ENCODE data around the gene CCDC184.

Gene CCDC184

DNA sequence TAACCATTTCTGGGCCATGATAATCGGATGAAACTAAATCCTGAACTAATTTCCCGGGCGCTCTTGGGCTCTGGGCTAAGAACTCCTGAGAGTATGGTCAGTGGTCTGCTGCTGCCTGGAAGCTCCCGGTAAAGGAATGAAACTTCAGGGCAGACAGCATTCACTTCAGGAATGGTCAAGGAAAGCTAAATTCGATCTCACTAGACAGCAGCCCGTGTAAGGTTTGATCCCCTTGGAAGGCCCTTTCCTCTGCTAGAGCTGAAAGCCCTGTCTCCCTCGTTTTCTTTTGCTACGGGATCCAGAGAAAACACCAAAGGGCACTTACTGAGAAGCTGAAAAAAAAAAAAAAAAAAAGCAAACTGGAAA is 26.8 kb upstream of the CCDC184 start:
- Histone ChIP-seq H3K4me3 (ENCODE audit: low read depth in 1 of 2, low read length in 2 of 2) (peak overlapping the region; percentile 48 to 77), H4K20me1 (ENCODE audit: insufficient read depth, low read length) (no peaks in the 10 kb centered on the region), H3K27ac (ENCODE audit: low read length) (peak overlapping the region; percentile 85), H3K36me3 (ENCODE audit: insufficient read depth, low read length) (peaks cover 17% of the 10 kb centered on the region), H3K9ac (ENCODE audit: low read depth, low read length) (peak overlapping the region; percentile 80), H3K27me3 (ENCODE audit: insufficient read depth, low read length, poor library complexity) (no peaks in the 10 kb centered on the region), H3K79me2 (ENCODE audit: insufficient read depth, low read length) (peaks cover 37% of the 10 kb centered on the region), H3K4me2 (ENCODE audit: insufficient read depth, low read length) (peak overlapping the region; percentile 96), H3K9me3 (ENCODE audit: insufficient read depth, low read length, severe bottlenecking) (no peaks in the 10 kb centered on the region), H2AFZ (ENCODE audit: low read depth, low read length) (peak overlapping the region; percentile 83), H3K4me1 (ENCODE audit: insufficient read depth, low read length) (peaks cover 24% of the 10 kb centered on the region)
- no peak for ATAC-seq (ENCODE audit: insufficient read depth, low read depth)
- DNase-seq = no peak
- no peak for TF ChIP-seq CTCF (IDR thresholded peaks at IDR 0.05; ENCODE audit: borderline replicate concordance, extremely low read depth, low read length, poor library complexity, severe bottlenecking)
- TF ChIP-seq EZH2 (IDR thresholded peaks at IDR 0.05; ENCODE audit: borderline replicate concordance, low read depth, low read length, severe bottlenecking) = no peak

- ATAC-seq (ENCODE audit: insufficient read depth, low read depth) (peak; percentile 94), DNase-seq (peak; percentile 99)
- no peaks in the 10 kb centered on the region for H4K20me1 ChIP-seq (ENCODE audit: insufficient read depth, low read length)
- H3K4me1 ChIP-seq (ENCODE audit: insufficient read depth, low read length) = peaks cover 24% of the 10 kb centered on the region
- H2AFZ ChIP-seq (ENCODE audit: low read depth, low read length) = peak within 1 kb of the TSS; percentile 83
- H3K79me2 ChIP-seq (ENCODE audit: insufficient read depth, low read length) = peaks cover 37% of the 10 kb centered on the region
- H3K27ac ChIP-seq (ENCODE audit: low read length) = peak within 1 kb of the TSS; percentile 85
- peaks cover 13% of the 10 kb centered on the region for H3K36me3 ChIP-seq (ENCODE audit: insufficient read depth, low read length)
- peak within 1 kb of the TSS; percentile 48 to 77 for H3K4me3 ChIP-seq (ENCODE audit: low read depth in 1 of 2, low read length in 2 of 2)
- H3K27me3 ChIP-seq (ENCODE audit: insufficient read depth, low read length, poor library complexity) = no peaks in the 10 kb centered on the region
- peak; percentile 73 for TF ChIP-seq CTCF (IDR thresholded peaks at IDR 0.05; ENCODE audit: borderline replicate concordance, extremely low read depth, low read length, poor library complexity, severe bottlenecking)
- no peak for TF ChIP-seq EZH2 (IDR thresholded peaks at IDR 0.05; ENCODE audit: borderline replicate concordance, low read depth, low read length, severe bottlenecking)
- H3K9ac ChIP-seq (ENCODE audit: low read depth, low read length) = peak within 1 kb of the TSS; percentile 80
- no peaks in the 10 kb centered on the region for H3K9me3 ChIP-seq (ENCODE audit: insufficient read depth, low read length, severe bottlenecking)
- peak within 1 kb of the TSS; percentile 96 for H3K4me2 ChIP-seq (ENCODE audit: insufficient read depth, low read length)
These were observed 26.2 kb upstream of the CCDC184 start, which contains the start of gene ASB8 for GRCh38 chr12:48157018-48157888. Gene ASB8, minus strand, starts transcription at chr12:48157515. Its CDS starts 4,019 bp downstream, at chr12:48153496.

DNA sequence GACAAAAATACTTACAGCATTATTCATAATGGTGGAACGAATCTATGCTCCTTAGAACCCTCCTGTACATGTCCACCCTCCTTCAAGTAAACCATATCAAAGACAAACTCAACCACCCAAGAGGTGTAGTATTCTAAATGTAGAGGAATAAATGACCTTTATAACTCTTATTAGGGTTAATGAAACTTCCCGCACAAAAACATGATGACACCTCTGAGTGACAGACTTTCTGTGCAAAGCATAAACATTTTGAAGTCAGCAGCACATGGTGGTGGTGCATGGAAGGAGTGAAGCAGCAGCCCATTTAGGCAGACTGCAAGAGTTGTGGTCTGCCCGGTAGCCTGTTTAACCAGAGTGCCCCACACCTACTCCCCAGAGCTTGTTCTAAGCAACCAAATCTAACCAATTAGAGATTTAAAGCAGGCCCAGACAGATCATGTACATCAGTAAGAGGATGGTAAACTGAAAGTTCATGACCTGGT is 25.5 kb upstream of the CCDC184 start:
- peak overlapping the region; percentile 80 for H3K9ac ChIP-seq (ENCODE audit: low read depth, low read length)
- peak; percentile 27 for ATAC-seq (ENCODE audit: insufficient read depth, low read depth)
- peaks cover 7% of the 10 kb centered on the region for H3K36me3 ChIP-seq (ENCODE audit: insufficient read depth, low read length)
- no peaks in the 10 kb centered on the region for H3K9me3 ChIP-seq (ENCODE audit: insufficient read depth, low read length, severe bottlenecking)
- no peak for TF ChIP-seq CTCF (IDR thresholded peaks at IDR 0.05; ENCODE audit: borderline replicate concordance, extremely low read depth, low read length, poor library complexity, severe bottlenecking)
- TF ChIP-seq EZH2 (IDR thresholded peaks at IDR 0.05; ENCODE audit: borderline replicate concordance, low read depth, low read length, severe bottlenecking) = no peak
- H3K4me1 ChIP-seq (ENCODE audit: insufficient read depth, low read length) = peaks cover 24% of the 10 kb centered on the region
- H3K4me3 ChIP-seq (ENCODE audit: low read depth in 1 of 2, low read length in 2 of 2) = peak overlapping the region; percentile 48 to 77; a peak in 3 of 4 replicates
- DNase-seq = peak; percentile 18
- H3K27ac ChIP-seq (ENCODE audit: low read length) = peak overlapping the region; percentile 85
- H2AFZ ChIP-seq (ENCODE audit: low read depth, low read length) = peak overlapping the region; percentile 83
- H4K20me1 ChIP-seq (ENCODE audit: insufficient read depth, low read length) = no peaks in the 10 kb centered on the region
- H3K79me2 ChIP-seq (ENCODE audit: insufficient read depth, low read length) = peaks cover 35% of the 10 kb centered on the region
- peak overlapping the region; percentile 96 for H3K4me2 ChIP-seq (ENCODE audit: insufficient read depth, low read length)
- no peaks in the 10 kb centered on the region for H3K27me3 ChIP-seq (ENCODE audit: insufficient read depth, low read length, poor library complexity)
